DMS 273 (cell line): ENCODE results near the gene SPDYC.
"Not testable (repeated sequence)": the region's sequence is repeated elsewhere in the genome, so short reads cannot be mapped to it uniquely, and the experiment has no call there.

Source experiments
- DNase-seq: peaks from one replicate; lab custom pipeline; 2025; ENCODE audit not compliant: unreplicated experiment; lab: John Stamatoyannopoulos, UW

Gene SPDYC

GRCh38 chr11:65134240-65134951, 35.6 kb upstream of the SPDYC start, which contains the start of gene SYVN1:
TSS of gene SYVN1 (minus strand) at chr11:65134519. CDS start at chr11:65133601, 918 bp downstream.
- DNase-seq = peak; percentile 93

- peak; percentile 96 for DNase-seq
Measured at GRCh38 chr11:65134952-65135632, 34.9 kb upstream of the SPDYC start.

- DNase-seq = no peak
Measured at GRCh38 chr11:65135633-65136145, 34.3 kb upstream of the SPDYC start.

GRCh38 chr11:65136515-65137096, 33.4 kb upstream of the SPDYC start:
- DNase-seq = no peak

GRCh38 chr11:65141896-65142494, 28.0 kb upstream of the SPDYC start:
- no peak for DNase-seq

- DNase-seq = peak; percentile 10
Measured at GRCh38 chr11:65147352-65148075, 22.5 kb upstream of the SPDYC start.

- no peak for DNase-seq
Measured at GRCh38 chr11:65148657-65149056, 21.4 kb upstream of the SPDYC start.

- DNase-seq = not testable (repeated sequence)
Measured at GRCh38 chr11:65150131-65150508, 19.9 kb upstream of the SPDYC start.

- DNase-seq = peak; percentile 64
Measured at GRCh38 chr11:65150509-65151299, 19.3 kb upstream of the SPDYC start.

GRCh38 chr11:65151331-65151899, 18.6 kb upstream of the SPDYC start:
- DNase-seq = no peak

GRCh38 chr11:65152122-65152521, 17.9 kb upstream of the SPDYC start:
- DNase-seq = no peak

- no peak for DNase-seq
Measured at GRCh38 chr11:65156256-65156655, 13.8 kb upstream of the SPDYC start.

- no peak for DNase-seq
Measured at GRCh38 chr11:65156926-65157325, 13.1 kb upstream of the SPDYC start.

GRCh38 chr11:65157336-65157735, 12.7 kb upstream of the SPDYC start:
- DNase-seq = no peak

GRCh38 chr11:65159012-65159411, 11.0 kb upstream of the SPDYC start:
- no peak for DNase-seq

GRCh38 chr11:65160643-65161042, 9.4 kb upstream of the SPDYC start:
- DNase-seq = no peak

- DNase-seq = no peak
Measured at GRCh38 chr11:65163684-65164083, 6.3 kb upstream of the SPDYC start.

GRCh38 chr11:65165410-65166317, 4.4 kb upstream of the SPDYC start:
- DNase-seq = no peak

GRCh38 chr11:65166893-65167292, 3.1 kb upstream of the SPDYC start:
- DNase-seq = no peak
